Measurements from ENCODE around the gene AP5Z1.

AP5Z1 gene

GRCh38 chr7:4798706-4799235 is 23.3 kb downstream of the AP5Z1 start:
- H2AFZ ChIP-seq (ENCODE audit: low read depth, low read length): no peak overlapping the region
- H3K4me3 ChIP-seq (ENCODE audit: low read depth in 1 of 2, low read length in 2 of 2): no peak overlapping the region
- no peaks in the 10 kb centered on the region for H3K36me3 ChIP-seq (ENCODE audit: insufficient read depth, low read length)
- H3K9me3 ChIP-seq (ENCODE audit: insufficient read depth, low read length, severe bottlenecking): no peaks in the 10 kb centered on the region
- no peak overlapping the region for H3K9ac ChIP-seq (ENCODE audit: low read depth, low read length)
- no peak overlapping the region for H3K4me2 ChIP-seq (ENCODE audit: insufficient read depth, low read length)
- H3K4me1 ChIP-seq (ENCODE audit: insufficient read depth, low read length): no peaks in the 10 kb centered on the region
- no peaks in the 10 kb centered on the region for H3K27me3 ChIP-seq (ENCODE audit: insufficient read depth, low read length, poor library complexity)
- H4K20me1 ChIP-seq (ENCODE audit: insufficient read depth, low read length): no peaks in the 10 kb centered on the region
- DNase-seq (no peak), ATAC-seq (ENCODE audit: insufficient read depth, low read depth) (no peak; the same call in 2 of the 3 replicates)
- H3K27ac ChIP-seq (ENCODE audit: low read length): no peak overlapping the region
- TF ChIP-seq EZH2 (IDR thresholded peaks at IDR 0.05; ENCODE audit: borderline replicate concordance, low read depth, low read length, severe bottlenecking) (no peak), CTCF (IDR thresholded peaks at IDR 0.05; ENCODE audit: borderline replicate concordance, extremely low read depth, low read length, poor library complexity, severe bottlenecking) (no peak)
- no peaks in the 10 kb centered on the region for H3K79me2 ChIP-seq (ENCODE audit: insufficient read depth, low read length)

GRCh38 chr7:4799508-4800268 is 24.3 kb downstream of the AP5Z1 start:
- Histone ChIP-seq H3K79me2 (ENCODE audit: insufficient read depth, low read length) (no peaks in the 10 kb centered on the region), H4K20me1 (ENCODE audit: insufficient read depth, low read length) (no peaks in the 10 kb centered on the region), H3K27me3 (ENCODE audit: insufficient read depth, low read length, poor library complexity) (no peaks in the 10 kb centered on the region), H3K4me2 (ENCODE audit: insufficient read depth, low read length) (no peak overlapping the region), H3K9me3 (ENCODE audit: insufficient read depth, low read length, severe bottlenecking) (no peaks in the 10 kb centered on the region), H2AFZ (ENCODE audit: low read depth, low read length) (no peak overlapping the region), H3K36me3 (ENCODE audit: insufficient read depth, low read length) (no peaks in the 10 kb centered on the region), H3K9ac (ENCODE audit: low read depth, low read length) (no peak overlapping the region), H3K27ac (ENCODE audit: low read length) (no peak overlapping the region), H3K4me3 (ENCODE audit: low read depth in 1 of 2, low read length in 2 of 2) (no peak overlapping the region), H3K4me1 (ENCODE audit: insufficient read depth, low read length) (no peaks in the 10 kb centered on the region)
- no peak for ATAC-seq (ENCODE audit: insufficient read depth, low read depth)
- no peak for TF ChIP-seq EZH2 (IDR thresholded peaks at IDR 0.05; ENCODE audit: borderline replicate concordance, low read depth, low read length, severe bottlenecking)
- TF ChIP-seq CTCF (IDR thresholded peaks at IDR 0.05; ENCODE audit: borderline replicate concordance, extremely low read depth, low read length, poor library complexity, severe bottlenecking): no peak
- DNase-seq: no peak

- no peaks in the 10 kb centered on the region for H3K79me2 ChIP-seq (ENCODE audit: insufficient read depth, low read length)
- no peaks in the 10 kb centered on the region for H3K36me3 ChIP-seq (ENCODE audit: insufficient read depth, low read length)
- H3K4me3 ChIP-seq (ENCODE audit: low read depth in 1 of 2, low read length in 2 of 2): no peak overlapping the region
- no peaks in the 10 kb centered on the region for H3K4me1 ChIP-seq (ENCODE audit: insufficient read depth, low read length)
- no peaks in the 10 kb centered on the region for H4K20me1 ChIP-seq (ENCODE audit: insufficient read depth, low read length)
- H3K9ac ChIP-seq (ENCODE audit: low read depth, low read length): no peak overlapping the region
- H3K4me2 ChIP-seq (ENCODE audit: insufficient read depth, low read length): no peak overlapping the region
- H2AFZ ChIP-seq (ENCODE audit: low read depth, low read length): no peak overlapping the region
- no peaks in the 10 kb centered on the region for H3K27me3 ChIP-seq (ENCODE audit: insufficient read depth, low read length, poor library complexity)
- DNase-seq (no peak), ATAC-seq (ENCODE audit: insufficient read depth, low read depth) (no peak)
- H3K27ac ChIP-seq (ENCODE audit: low read length): no peak overlapping the region
- H3K9me3 ChIP-seq (ENCODE audit: insufficient read depth, low read length, severe bottlenecking): no peaks in the 10 kb centered on the region
- TF ChIP-seq CTCF (IDR thresholded peaks at IDR 0.05; ENCODE audit: borderline replicate concordance, extremely low read depth, low read length, poor library complexity, severe bottlenecking) (no peak), EZH2 (IDR thresholded peaks at IDR 0.05; ENCODE audit: borderline replicate concordance, low read depth, low read length, severe bottlenecking) (no peak)
These were observed 25.1 kb downstream of the AP5Z1 start for GRCh38 chr7:4800487-4800886.

All from DND-41 (cell line).